PFSK-1 (cell line): ENCODE measurements around the gene RAP1A.

Experiments
- FOXP2 ChIP-seq: optimal IDR thresholded peaks from 2 replicates; pipeline ENCODE3; 2011; ENCODE audit warnings: borderline replicate concordance, control low read depth, inconsistent platforms; ENCODE audit not compliant: insufficient read depth; ENCODE audit errors: extremely low read length, extremely low read depth
- POLR2AphosphoS5 ChIP-seq: IDR thresholded peaks from 2 replicates; pipeline ENCODE4 v1.6.1; 2012; ENCODE audit warnings: low read depth, mild to moderate bottlenecking, control low read depth, low read length, moderate library complexity
- REST ChIP-seq, 2 experiments: IDR thresholded peaks; 2 replicates each; pipeline versions ENCODE4 v1.6.1 to v1.8.0; 2011 to 2012; ENCODE audit warnings: low read depth in 2 of 2, low read length in 2 of 2, control low read depth in 1 of 2, inconsistent platforms in 1 of 2, mild to moderate bottlenecking in 1 of 2, moderate library complexity in 1 of 2; ENCODE audit not compliant: insufficient read depth in 1 of 2
- SIN3A ChIP-seq: IDR thresholded peaks from 2 replicates; pipeline ENCODE4 v1.6.1; 2012; ENCODE audit warnings: mild to moderate bottlenecking, low read length, moderate library complexity, borderline replicate concordance; ENCODE audit not compliant: insufficient read depth
- TAF1 ChIP-seq: IDR thresholded peaks from 2 replicates; pipeline ENCODE4 v1.6.1; 2012; ENCODE audit warnings: low read length, control low read depth, borderline replicate concordance; ENCODE audit not compliant: insufficient read depth

Gene RAP1A

GRCh38 chr1:111603979-111604378 is 15.6 kb upstream of the RAP1A start:
- TF ChIP-seq POLR2AphosphoS5 (no peak), TAF1 (no peak), FOXP2 (no peak), SIN3A (no peak)

GRCh38 chr1:111604931-111605330 is 14.7 kb upstream of the RAP1A start:
- TF ChIP-seq REST (IDR thresholded peaks at IDR 0.05; ENCODE audit: insufficient read depth in 1 of 2, low read depth in 2 of 2, low read length in 2 of 2) (no peak), FOXP2 (no peak), TAF1 (no peak), POLR2AphosphoS5 (no peak), SIN3A (no peak)

GRCh38 chr1:111605576-111605975 is 14.0 kb upstream of the RAP1A start:
- no peak for TF ChIP-seq POLR2AphosphoS5
- no peak for TF ChIP-seq TAF1
- TF ChIP-seq REST (IDR thresholded peaks at IDR 0.05; ENCODE audit: insufficient read depth in 1 of 2, low read depth in 2 of 2, low read length in 2 of 2) = no peak
- no peak for TF ChIP-seq FOXP2
- no peak for TF ChIP-seq SIN3A

- TF ChIP-seq SIN3A = no peak
These were observed 7.6 kb upstream of the RAP1A start for GRCh38 chr1:111611986-111612385.

- TF ChIP-seq SIN3A (no peak), FOXP2 (no peak), POLR2AphosphoS5 (no peak), TAF1 (no peak), REST (IDR thresholded peaks at IDR 0.05; ENCODE audit: insufficient read depth in 1 of 2, low read depth in 2 of 2, low read length in 2 of 2) (no peak)
These were observed 3.5 kb upstream of the RAP1A start for GRCh38 chr1:111615870-111616715.

GRCh38 chr1:111618081-111618480 is 1.5 kb upstream of the RAP1A start:
- no peak for TF ChIP-seq FOXP2
- no peak for TF ChIP-seq TAF1
- TF ChIP-seq SIN3A = no peak
- TF ChIP-seq POLR2AphosphoS5 = no peak
